ENCODE data around the gene NR3C1. TPM values are rescaled to one million over a fixed set of nuclear protein-coding genes. Genes with fewer than 3 reads are reported as not detected.
A peak's percentile ranks its signal among the peaks of the same experiment; 100 is the strongest.

NR3C1 gene
- total RNA-seq, 1 donor from 2014 or later: 56.1 TPM

DNA sequence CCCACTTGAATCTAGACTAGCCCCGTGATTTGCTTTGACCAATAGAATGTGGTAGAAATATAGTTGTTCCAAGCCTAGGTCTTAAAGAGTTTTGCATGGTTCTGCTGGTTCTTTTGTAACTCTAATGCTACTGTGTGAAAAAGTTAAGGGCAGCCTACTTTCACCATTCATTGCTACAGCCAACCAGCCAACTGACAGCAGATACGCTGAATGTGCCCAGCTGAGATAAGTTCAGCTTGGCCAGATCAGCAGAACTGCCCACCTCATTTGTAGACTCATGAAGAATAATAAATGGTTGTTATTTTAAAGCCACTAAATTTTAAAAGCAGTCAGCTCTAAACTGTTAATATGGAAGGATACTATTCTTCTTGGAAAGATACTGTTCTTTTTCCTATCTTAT is 23.9 kb downstream of the NR3C1 start:
- DNase-seq (ENCODE audit: missing footprints) (no peak), ATAC-seq (no peak)
- intact Hi-C loops (cut with DNase I): no loop called here

DNA sequence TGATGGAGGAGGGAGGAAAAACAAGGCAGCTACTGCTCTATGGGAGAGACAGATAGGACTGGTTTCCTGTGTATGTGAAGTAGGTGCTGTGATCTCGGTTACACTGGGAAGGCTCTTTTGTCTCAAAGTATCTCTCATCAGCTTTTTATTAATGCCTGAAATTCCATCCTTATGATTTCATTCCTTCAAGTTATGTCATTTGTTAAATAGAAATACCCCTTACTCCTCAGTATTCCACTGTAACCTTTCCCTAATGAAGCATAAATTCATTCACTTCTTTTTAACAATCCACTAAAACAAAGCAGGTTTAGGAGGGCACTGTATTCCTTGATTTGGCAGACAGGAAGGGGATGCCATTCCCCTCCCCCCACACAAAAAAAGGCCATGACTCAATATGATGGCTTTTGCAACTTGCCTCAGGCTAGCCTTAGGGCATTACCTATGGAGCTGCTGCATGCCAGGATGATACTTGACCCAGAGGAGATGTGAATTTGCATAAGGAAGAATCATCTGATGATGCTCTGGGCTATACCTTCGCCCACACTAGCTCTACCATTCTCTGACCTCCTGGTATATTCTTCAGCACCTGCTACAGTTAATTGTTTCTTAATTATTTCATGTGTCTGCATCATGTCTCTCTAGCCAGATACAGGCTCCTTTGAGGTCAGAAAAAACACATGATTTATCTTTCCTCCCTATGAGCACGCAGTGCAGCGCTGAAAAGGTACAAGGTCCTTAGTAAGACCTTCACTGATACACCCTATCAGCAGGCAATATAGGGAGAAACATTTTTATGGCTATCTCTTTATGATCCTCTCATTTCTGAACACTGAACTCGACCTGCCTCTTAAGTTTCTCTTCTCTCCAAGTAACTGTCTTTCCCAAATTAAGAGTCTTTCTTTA is 26.3 kb downstream of the NR3C1 start:
- intact Hi-C loops (cut with DNase I): no loop called here
- DNase-seq (ENCODE audit: missing footprints) (no peak), ATAC-seq (no peak)

DNA sequence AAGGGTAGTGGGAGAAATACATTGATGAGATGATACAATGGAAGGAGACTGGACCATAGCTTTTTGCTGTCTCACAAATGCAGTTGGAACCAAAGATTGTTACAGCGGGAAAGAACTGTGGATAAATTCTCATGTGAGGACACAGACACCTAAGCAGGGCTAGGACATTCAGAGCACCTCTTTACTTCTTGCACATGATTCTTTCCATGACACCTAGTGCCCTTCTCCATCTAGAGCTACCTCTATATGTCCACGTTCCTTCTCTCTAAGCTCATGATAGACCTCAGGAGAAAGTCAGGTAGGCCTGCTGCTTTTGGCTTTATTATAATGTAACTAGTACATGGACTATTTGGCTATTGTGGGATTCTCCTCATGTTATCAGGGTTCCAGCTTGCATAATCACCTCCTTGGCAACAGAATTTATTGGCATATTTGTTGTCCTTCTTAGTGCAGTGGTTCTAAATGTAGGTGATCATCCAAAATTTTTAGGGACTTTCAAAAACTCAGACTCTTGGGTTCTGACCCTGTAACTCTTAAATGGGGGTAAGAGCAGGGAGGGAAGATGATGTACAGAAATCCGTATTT is 27.2 kb downstream of the NR3C1 start:
- DNase-seq (ENCODE audit: missing footprints) (no peak), ATAC-seq (no peak)
- intact Hi-C loops (cut with DNase I): no loop called here

DNA sequence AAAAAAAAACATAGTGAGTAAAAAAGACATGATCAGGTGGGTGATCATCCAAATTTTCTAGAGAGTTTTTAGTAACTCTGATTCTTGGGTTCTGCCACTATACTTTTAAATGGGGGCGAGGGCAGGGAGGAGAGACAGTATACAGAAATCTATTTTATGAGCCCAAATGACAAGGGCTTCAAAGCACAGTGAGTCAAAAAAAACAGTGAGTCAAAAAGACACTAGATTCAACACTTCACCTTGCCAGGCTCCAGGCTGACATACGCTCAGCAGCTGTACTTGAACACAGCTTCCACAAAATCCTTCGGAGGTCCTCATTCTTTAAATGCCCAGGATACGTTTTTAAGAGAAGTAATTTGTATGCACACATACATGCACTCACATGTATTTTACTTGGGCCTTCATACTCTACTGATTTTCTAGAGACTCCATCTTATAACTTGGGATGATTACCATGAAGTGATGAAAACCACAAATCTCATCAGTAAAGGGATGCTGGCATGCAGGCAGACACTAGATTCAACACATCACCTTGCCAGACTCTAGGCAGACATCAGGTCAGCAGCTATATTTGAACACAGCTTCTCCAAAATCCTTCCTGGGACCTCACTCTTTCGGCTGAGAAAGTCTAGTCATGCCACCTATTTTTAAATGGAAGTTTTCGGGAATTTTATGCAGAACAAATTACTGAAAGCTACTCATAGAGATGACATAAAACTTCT is 28.8 kb downstream of the NR3C1 start:
- intact Hi-C loops (cut with DNase I): no loop called here
- DNase-seq (ENCODE audit: missing footprints) (no peak), ATAC-seq (no peak)

DNA sequence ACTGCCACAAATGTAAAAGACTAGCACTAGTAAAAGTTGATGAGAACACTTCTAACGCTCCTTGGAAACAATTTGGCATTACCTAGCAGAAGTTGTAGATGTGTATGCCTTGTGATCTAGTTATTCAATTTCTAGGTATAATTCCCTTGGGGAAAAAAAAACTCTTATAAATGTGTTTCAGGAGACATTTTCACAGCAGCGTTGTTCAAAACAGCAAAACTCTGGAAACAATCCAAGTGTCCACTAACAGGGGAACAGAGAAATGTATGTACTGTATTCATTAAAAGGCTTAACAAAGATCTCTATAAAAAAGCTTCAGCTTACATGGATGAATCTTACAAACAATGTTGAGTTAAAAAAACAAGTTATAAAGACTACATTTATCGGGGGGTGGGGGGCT is 30.4 kb downstream of the NR3C1 start:
- ATAC-seq (no peak), DNase-seq (ENCODE audit: missing footprints) (no peak)
- intact Hi-C loops (cut with DNase I): no loop called here

DNA sequence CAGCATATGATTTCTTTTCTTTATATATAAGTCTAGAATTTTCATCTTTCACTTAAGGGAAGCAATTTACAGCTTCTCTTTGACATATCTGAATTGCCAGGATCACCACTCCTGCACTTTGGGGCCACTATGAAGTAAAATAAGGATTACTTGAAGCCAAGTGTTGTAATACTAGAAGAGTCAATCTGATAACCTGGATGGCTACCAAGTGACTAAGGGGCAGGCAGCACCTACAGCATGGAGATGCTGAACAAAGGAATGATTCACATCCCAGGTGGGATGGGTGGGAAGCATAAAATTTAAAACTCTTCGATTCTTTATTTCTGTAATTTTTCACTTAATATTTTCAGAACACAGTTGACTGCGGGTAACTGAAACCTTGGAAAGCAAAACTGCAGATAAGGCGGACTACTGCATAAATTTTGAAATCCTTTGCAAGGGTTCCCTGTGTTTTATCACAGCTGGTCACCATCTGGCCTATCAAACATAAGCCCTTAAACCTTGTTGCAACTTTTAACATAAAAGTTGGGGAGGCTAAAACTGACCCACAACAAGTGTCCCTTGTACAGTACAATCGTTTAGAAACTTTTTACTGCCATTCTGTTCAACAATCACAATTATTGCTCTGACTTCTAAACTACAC is 31.2 kb downstream of the NR3C1 start:
- DNase-seq (ENCODE audit: missing footprints) (no peak), ATAC-seq (peak; percentile 82)
- intact Hi-C loops (cut with DNase I): no loop called here

DNA sequence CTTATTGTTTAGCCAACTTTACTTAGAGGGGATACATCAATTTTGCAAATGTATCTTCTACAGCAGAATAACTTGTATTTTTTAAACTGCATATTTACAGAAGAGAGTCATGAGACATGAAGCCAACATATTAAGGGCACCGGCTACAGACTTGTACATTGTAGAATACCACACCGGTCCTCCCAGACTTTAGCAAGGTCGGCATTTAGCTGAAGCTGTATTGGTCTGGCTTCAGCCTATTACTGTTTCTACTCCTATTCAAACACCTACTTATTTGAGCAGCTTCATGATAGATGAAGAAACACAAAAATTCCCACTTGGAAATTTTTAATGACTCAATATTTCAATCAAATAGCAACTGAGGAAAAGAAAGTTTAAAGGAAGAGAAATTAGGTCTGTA is 33.0 kb downstream of the NR3C1 start:
- no peak for DNase-seq (ENCODE audit: missing footprints)
- ATAC-seq: no peak
- intact Hi-C loops (cut with DNase I): no loop called here

DNA sequence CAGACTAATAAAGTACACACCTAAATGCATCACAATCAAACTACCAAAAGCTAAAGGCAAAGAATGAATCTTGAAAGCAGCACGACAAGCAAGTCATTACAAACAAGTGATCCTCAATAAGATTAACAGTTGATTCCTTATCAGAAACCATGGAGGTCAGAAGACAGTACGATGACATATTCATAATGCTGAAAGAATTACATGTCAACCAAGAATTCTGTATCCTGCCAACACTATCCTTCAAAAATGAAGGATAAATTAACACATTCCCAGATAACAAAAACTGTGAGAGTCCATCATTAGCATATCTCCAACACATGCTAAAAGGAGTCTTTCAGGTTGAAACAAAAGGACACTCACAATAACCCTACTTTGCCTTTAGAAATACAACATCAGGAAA is 39.4 kb downstream of the NR3C1 start:
- intact Hi-C loops (cut with DNase I): no loop called here
- no peak for DNase-seq (ENCODE audit: missing footprints)
- no peak for ATAC-seq

DNA sequence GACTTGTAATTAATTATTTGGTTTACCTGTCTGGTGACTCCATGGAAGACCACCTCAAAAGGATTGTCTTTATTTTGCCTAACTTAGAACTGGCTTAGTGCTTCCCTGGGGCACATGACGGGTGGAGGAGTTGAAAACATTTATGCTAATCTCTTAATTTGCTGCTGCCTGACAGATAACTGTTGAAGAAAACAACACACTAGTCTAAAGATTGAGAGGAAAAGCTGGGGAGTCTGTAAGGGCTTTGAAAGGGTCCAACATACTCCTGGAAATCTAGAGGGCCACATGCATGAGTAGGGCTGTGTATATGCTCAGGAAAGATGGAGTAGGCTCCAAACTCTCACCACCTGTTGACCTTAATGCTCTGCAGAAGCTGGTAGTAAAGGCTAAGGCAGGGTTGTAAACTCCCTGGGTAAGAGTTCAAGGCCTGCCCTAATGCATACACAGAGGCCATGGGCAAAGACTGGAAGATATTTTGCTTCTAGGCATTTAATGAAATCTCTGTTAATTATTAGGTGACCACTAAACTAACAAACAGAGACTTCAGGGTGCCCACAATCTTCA is 40.7 kb downstream of the NR3C1 start:
- intact Hi-C loops (cut with DNase I): no loop called here
- ATAC-seq (no peak), DNase-seq (ENCODE audit: missing footprints) (no peak)

DNA sequence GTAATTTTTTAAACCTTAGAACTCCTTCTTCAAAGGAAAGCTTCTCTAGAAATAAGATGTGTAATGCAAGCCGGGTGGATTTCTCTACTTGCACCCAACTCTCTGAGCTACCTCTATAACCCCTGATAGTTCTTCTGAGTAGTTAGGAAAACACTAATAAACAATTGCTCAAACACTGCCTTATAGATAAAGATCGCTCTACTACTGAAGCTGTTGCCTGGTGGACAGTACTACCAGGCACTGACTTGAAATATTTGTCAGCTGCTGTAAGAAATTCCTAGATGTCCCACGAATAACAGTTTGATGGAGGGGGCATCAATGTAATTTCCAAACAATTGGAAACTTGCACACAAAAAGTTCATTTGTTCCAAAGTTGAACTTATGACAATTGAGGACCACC is 42.0 kb downstream of the NR3C1 start:
- intact Hi-C loops (cut with DNase I): no loop called here
- DNase-seq (ENCODE audit: missing footprints) (no peak), ATAC-seq (no peak)

DNA sequence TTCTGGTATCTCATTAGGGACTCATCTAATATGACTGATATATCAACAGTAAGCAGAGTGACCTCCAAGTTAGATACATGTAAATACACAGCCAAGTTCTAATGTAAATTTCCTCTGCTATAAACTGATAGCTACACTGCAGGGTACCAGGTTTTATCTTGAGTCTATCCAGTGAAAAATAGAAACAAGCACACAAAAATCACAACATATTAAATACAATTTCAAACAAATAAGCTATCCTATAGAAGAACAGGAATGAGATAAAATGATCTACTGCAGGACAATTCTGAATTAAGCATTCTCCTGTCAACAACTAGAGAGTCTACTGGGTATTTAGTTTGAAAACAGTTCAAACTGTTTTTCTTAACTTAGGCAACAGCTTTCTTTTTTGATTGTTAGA is 42.7 kb downstream of the NR3C1 start:
- ATAC-seq (no peak), DNase-seq (ENCODE audit: missing footprints) (no peak)
- intact Hi-C loops (cut with DNase I): no loop called here

DNA sequence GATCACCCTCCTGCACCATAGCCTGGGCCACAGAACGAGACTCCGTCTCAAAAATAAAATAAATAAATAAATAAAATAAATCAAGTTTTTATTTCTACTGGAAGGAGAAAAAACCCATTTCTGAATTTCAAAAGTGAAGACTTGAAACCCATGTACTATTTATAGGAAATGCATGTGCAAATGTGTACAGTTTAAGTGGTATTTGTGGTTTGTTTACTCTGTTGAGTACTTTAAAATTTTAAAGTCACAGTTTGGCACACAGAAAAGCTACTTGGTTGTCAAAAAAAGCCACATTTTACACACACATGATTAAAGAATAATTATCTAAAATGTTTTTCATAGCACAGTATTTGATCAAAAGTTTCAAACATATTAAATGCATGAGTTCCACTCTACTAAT is 43.6 kb downstream of the NR3C1 start:
- intact Hi-C loops (cut with DNase I): no loop called here
- no peak for ATAC-seq
- DNase-seq (ENCODE audit: missing footprints): no peak

DNA sequence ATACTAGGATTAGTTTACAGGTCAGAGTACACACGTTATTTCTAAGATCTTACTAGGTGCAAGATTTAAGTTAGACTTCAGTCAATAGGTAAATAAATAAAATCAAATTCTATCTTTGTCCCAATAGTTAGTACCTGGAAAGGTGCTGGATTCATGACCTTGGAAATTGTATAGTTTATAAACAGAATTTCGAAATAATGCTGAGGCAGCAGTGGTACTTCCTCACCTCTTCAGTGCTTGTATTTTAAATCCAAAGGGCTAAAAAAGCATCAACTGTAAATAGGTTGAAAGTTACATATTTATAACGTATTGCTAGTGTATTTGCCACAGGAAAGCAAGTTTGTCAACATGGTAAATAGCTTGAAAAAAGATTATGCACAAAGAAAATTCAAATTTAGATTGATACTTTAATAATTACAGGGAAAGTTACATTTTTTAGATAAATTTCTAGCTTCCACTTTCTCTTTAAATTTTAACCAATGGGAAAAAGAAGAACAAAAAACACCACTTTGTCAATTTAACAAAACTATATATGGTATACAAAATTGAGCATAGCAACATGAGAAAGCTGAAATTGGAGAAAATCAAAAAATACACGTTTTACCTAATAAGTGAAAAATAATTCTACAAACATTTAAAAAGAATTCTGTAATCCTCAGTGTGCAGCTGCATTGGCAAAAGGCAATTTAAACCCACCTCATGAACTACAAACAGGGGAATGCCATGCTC is 46.5 kb downstream of the NR3C1 start:
- DNase-seq (ENCODE audit: missing footprints) (no peak), ATAC-seq (no peak)
- intact Hi-C loops (cut with DNase I): no loop called here

DNA sequence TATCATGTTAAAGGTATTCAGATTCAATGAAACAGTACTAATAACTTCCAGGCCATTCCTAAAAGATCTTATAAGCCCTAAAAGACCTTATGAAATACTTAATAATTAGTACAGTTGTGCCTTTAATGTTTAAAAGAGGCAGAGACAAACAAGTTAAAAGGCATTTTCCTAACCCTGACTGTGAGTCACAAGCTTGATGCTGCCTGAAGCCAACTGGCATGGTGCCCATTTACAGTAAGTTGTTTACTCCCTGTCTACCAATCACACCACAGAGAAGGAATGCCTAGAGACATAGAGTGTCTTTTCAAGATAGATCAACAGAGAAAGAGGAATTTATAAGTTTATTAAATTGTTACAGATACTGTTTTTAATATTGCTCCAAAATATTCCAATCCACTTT is 47.8 kb downstream of the NR3C1 start:
- DNase-seq (ENCODE audit: missing footprints) (peak; percentile 75), ATAC-seq (peak; percentile 77)
- intact Hi-C loops (cut with DNase I): no loop called here

DNA sequence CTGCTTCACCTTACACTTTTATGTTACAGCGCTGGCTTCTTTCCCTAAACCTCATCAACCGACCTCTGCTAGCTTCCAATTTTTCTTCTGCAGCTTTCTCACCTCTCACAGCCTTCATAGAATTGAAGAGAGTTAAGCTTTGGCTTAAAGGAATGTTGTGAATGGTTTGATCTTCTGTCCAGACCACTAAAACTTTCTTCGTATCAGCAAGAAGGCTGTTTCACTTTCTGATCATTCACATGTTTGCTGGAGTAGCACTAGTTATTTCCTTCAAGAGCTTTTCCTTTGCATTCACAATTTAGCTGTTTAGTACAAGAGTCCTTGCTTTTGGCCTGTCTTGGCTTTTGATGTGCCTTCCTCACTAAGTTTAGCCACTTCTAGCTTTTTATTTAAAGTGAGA is 49.5 kb downstream of the NR3C1 start:
- DNase-seq (ENCODE audit: missing footprints) (no peak), ATAC-seq (no peak)
- intact Hi-C loops (cut with DNase I): no loop called here

DNA sequence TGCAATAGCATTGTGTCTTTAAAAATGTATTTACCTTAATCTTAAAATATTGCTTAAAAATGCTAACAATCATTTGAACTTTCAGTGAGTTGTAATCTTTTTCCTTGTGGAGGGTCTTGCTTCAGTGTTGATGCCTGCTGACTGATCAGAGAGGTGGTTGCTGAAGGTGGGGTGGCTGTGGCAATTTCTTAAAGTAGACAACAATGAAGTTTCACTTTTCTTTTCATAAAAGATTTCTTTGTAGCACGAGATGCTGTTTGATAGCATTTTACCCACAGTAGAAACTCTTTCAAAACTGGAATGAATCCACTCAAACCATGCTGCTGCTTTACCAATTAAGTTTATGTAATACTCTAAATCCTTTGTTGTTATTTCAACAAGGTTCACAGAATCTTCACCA is 50.8 kb downstream of the NR3C1 start:
- intact Hi-C loops (cut with DNase I): no loop called here
- no peak for ATAC-seq
- no peak for DNase-seq (ENCODE audit: missing footprints)

DNA sequence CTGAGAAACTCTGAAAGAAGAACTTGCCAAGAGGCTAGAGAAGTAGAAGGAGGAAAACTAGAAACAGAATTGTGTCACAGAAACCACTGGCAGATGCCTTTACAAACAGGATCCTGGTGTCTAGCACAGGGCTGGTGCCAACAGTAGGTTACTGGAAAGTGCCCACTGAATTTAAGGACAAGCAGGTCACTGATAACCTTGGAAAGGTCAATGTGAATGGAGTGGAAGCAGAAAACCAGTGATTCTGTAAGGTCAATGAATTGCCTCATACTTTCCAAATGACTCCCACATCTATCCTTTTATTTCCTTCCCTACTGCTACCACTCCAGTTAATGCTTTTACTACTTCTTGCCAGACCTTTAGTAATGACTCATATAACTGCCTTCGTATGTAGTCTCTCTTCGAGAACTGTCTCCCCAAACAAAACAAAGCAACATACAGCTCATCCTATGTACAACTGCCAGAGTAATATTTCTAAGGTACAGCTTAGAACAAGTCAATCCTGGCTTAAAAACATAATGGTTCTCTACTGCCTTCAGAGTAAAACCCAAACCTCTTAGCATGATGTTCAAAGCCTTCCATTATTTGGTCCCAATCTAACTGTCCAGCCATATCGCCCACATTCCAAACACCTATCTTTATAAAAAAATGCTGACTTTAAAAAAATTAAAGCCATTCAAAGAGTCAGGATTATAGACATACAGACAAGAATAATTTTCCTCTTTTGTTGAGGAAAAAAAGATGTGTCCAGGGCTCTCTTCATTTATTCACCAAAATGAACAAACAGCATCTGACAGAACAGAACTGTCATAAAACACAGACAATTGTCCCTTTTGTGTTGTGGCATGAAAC is 52.5 kb downstream of the NR3C1 start:
- intact Hi-C loops (cut with DNase I): no loop called here
- ATAC-seq: peak; percentile 47
- DNase-seq (ENCODE audit: missing footprints): no peak

DNA sequence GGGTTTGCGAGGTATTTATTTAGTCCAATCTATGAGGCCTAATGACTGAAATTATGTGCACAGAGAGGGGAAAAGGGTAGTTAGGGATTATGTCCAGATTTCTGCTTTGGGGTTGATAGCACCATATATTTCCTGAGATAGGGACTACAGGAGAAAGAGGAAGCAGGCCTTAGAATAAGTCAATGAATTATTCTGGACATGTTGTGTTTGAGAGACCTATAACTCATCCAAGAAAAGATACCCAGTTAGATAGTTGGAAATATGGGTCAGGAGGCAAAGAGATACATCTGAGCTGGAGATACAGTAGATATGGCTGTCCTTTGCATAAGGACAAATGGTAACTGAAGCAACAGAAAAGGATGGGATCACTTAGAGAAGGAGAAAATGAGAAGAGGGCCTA is 53.1 kb downstream of the NR3C1 start:
- ATAC-seq (no peak), DNase-seq (ENCODE audit: missing footprints) (no peak)
- intact Hi-C loops (cut with DNase I): no loop called here

Measured in Right ventricle myocardium inferior (tissue), 1 donor.